Endothelial cell of umbilical vein (primary cell): ENCODE measurements around the gene NOL6. TPM values are rescaled to one million over a fixed set of nuclear protein-coding genes. Genes with fewer than 3 reads are reported as not detected.

Experiments
- BruUV-seq: library from RNA; stranded (reverse); fragments of 400-500 nt; replicated peaks from 2 replicates; lab custom pipeline; 2021; lab: Mats Ljungman, UMichigan
- CTCF ChIA-PET: fragments of 300-600, 350-600 bp; sonication (Branson Sonifier 250); formaldehyde crosslinking; loops from one replicate; lab custom pipeline; 2021; ENCODE audit warnings: antibody characterized with exemption, inconsistent platforms; lab: Charles Lee
- POLR2A ChIA-PET: fragments of 300-600, 350-600 bp; sonication (Branson Sonifier 250); formaldehyde crosslinking; loops from one replicate; lab custom pipeline; 2021; ENCODE audit warnings: antibody characterized with exemption, inconsistent platforms; lab: Charles Lee
- DNase-seq: peaks from one replicate; pipeline ENCODE4 v3.0.0-alpha.2; 2011; ENCODE audit warnings: low read depth, low spot score
- FAIRE-seq: peaks from 2 replicates; lab custom pipeline; 2011; peaks lifted over from hg19 to GRCh38; lab: Jason Lieb, UNC
- H2AFZ ChIP-seq: 2 replicates; pipeline ENCODE4 v1.6.0; 2012; ENCODE audit warnings: low read depth, low read length, control low read depth, inconsistent platforms
- H3K27ac ChIP-seq: 2 replicates; pipeline ENCODE4 v1.5.1; 2011; ENCODE audit warnings: low read depth, mild to moderate bottlenecking, control low read depth, low read length, moderate library complexity; ENCODE audit not compliant: insufficient read depth
- H3K27me3 ChIP-seq, 2 experiments: 2 replicates each; pipeline versions ENCODE4 v1.6.0 to v1.6.1; 2011; ENCODE audit warnings: low read length in 2 of 2, mixed read lengths in 1 of 2; ENCODE audit not compliant: control insufficient read depth in 2 of 2, insufficient read depth in 2 of 2
- H3K36me3 ChIP-seq, 2 experiments: 2 replicates in 1 of 2; 3 replicates in 1 of 2; pipeline ENCODE4 v1.5.1; 2011; ENCODE audit warnings: low read length in 2 of 2, mild to moderate bottlenecking in 1 of 2, moderate library complexity in 1 of 2; ENCODE audit not compliant: control insufficient read depth in 2 of 2, insufficient read depth in 2 of 2; ENCODE audit errors: extremely low read depth in 1 of 2
- H3K4me1 ChIP-seq: 3 replicates; pipeline ENCODE4 v1.5.1; 2011; ENCODE audit warnings: mild to moderate bottlenecking, low read length; ENCODE audit not compliant: control insufficient read depth, insufficient read depth; ENCODE audit errors: extremely low read depth
- H3K4me2 ChIP-seq: 2 replicates; pipeline ENCODE4 v1.6.1; 2011; ENCODE audit warnings: low read length, control low read depth, mixed read lengths; ENCODE audit not compliant: insufficient read depth
- H3K4me3 ChIP-seq, 3 experiments: fragments of 200-600 bp in 1 of 3; sonication (generic), shearing (Covaris generic) in 1 of 3; replicated peaks in 1 of 3; 2 replicates each; pipeline ENCODE4 v1.5.1; 2011 to 2016; ENCODE audit warnings: control low read depth in 3 of 3, low read length in 3 of 3, mild to moderate bottlenecking in 2 of 3, inconsistent platforms in 1 of 3, low read depth in 1 of 3, moderate library complexity in 1 of 3; ENCODE audit not compliant: insufficient read depth in 1 of 3
- H3K79me2 ChIP-seq: 2 replicates; pipeline ENCODE4 v1.6.0; 2012; ENCODE audit warnings: low read length, inconsistent platforms; ENCODE audit not compliant: control insufficient read depth, insufficient read depth
- H3K9ac ChIP-seq: replicated peaks from 2 replicates; pipeline ENCODE3; 2011; ENCODE audit warnings: low read length, control low read depth; ENCODE audit not compliant: insufficient read depth; ENCODE audit errors: extremely low read depth
- H3K9me1 ChIP-seq: replicated peaks from 3 replicates; pipeline ENCODE4 v1.6.0; 2011; ENCODE audit warnings: mild to moderate bottlenecking, low read length; ENCODE audit not compliant: control insufficient read depth, insufficient read depth; ENCODE audit errors: extremely low read depth
- H3K9me3 ChIP-seq: replicated peaks from 2 replicates; pipeline ENCODE4 v1.5.1; 2012; ENCODE audit warnings: low read length, inconsistent platforms; ENCODE audit not compliant: control insufficient read depth, insufficient read depth
- H4K20me1 ChIP-seq: replicated peaks from 2 replicates; pipeline ENCODE3; 2011; ENCODE audit warnings: mild to moderate bottlenecking, low read length; ENCODE audit not compliant: control insufficient read depth, insufficient read depth; ENCODE audit errors: extremely low read depth
- CTCF ChIP-seq, 2 donors: IDR thresholded peaks; 1 replicate in 1 of 2; 2 replicates in 1 of 2; pipeline ENCODE4 v1.5.1; 2011; ENCODE audit warnings: low read length in 2 of 2, mild to moderate bottlenecking in 2 of 2, moderate library complexity in 2 of 2, control low read depth in 1 of 2, inconsistent platforms in 1 of 2, low read depth in 1 of 2; ENCODE audit not compliant: insufficient read depth in 1 of 2; ENCODE audit errors: extremely low read depth in 1 of 2
- EZH2 ChIP-seq: IDR thresholded peaks from 2 replicates; pipeline ENCODE4 v1.6.1; 2012; ENCODE audit warnings: borderline replicate concordance, low read depth, mild to moderate bottlenecking, moderate library complexity, low read length, inconsistent platforms; ENCODE audit not compliant: severe bottlenecking
- FOS ChIP-seq: IDR thresholded peaks from 2 replicates; pipeline ENCODE4 v1.6.1; 2011; ENCODE audit warnings: mild to moderate bottlenecking, low read length, moderate library complexity, borderline replicate concordance; ENCODE audit not compliant: insufficient read depth
- GATA2 ChIP-seq: IDR thresholded peaks from 2 replicates; pipeline ENCODE4 v1.7.0; 2011; ENCODE audit warnings: low read depth, mild to moderate bottlenecking, moderate library complexity, mixed read lengths, low read length; ENCODE audit not compliant: insufficient read length, insufficient read depth
- JUN ChIP-seq: IDR thresholded peaks from 2 replicates; pipeline ENCODE4 v1.6.1; 2011; ENCODE audit warnings: borderline replicate concordance, low read depth; ENCODE audit not compliant: insufficient read length, insufficient read depth
- MAX ChIP-seq: IDR thresholded peaks from 2 replicates; pipeline ENCODE4 v1.6.1; 2011; ENCODE audit not compliant: insufficient read depth, insufficient read length
- MYC ChIP-seq: IDR thresholded peaks from one replicate; pipeline ENCODE4 v1.6.1; 2011; ENCODE audit warnings: mild to moderate bottlenecking, low read depth, low read length
- POLR2A ChIP-seq: IDR thresholded peaks from 2 replicates; pipeline ENCODE4 v1.6.1; 2012; ENCODE audit warnings: low read depth, mild to moderate bottlenecking, control low read depth, low read length
- POLR2AphosphoS5 ChIP-seq: IDR thresholded peaks from 2 replicates; pipeline ENCODE4 v1.6.1; 2012; ENCODE audit warnings: low read depth, mild to moderate bottlenecking, control low read depth, low read length, moderate library complexity; ENCODE audit not compliant: insufficient read depth
- dilution Hi-C: fragments of 300-500 bp; cut with MboI; formaldehyde crosslinking; loops from one replicate; pipeline ENCODE4 v1.15.0; 2019; ENCODE audit warnings: low sequenced_read_pairs; ENCODE audit not compliant: extremely low pct_ligation_motif_present
- intact Hi-C: fragments of 100-400 bp; cut with micrococcal nuclease; formaldehyde crosslinking; loops from one replicate; pipeline ENCODE4 v1.10.0; 2022
- polyA plus RNA-seq, 4 experiments: library from polyadenylated mRNA; depleted of rRNA in 3 of 4; stranded (reverse) in 3 of 4; unstranded in 1 of 4; fragments of >200 nt; gene quantifications; 2 replicates each; pipeline versions ENCODE4 v1.2.1 to v1.2.3, GENCODE V29; 2011 to 2012; ENCODE audit warnings: missing spikeins in 1 of 4
- total RNA-seq: library from RNA; stranded (reverse); gene quantifications from 2 replicates; pipeline ENCODE4 v1.2.3, GENCODE V29; 2021

NOL6 gene
- total and polyA plus RNA-seq, 2 donors (not counting 3 experiments of a cell fraction or from before 2014, with no cell fraction given), result 35.7 to 45.1 TPM

GRCh38 chr9:33434317-33435105, 39.2 kb downstream of the NOL6 start:
- dilution Hi-C loops (no loop called here), intact Hi-C loops (loop anchor here (5.0 kb wide), 1 partner anchor 53 kb away; no protein-coding TSS in a partner anchor)
- no TSS peak for BruUV-seq
- DNase-seq, result no peak
- H3K9me1 ChIP-seq, result no peaks in the 10 kb centered on the region
- FAIRE-seq, result no peak
- peaks cover 3% of the 10 kb centered on the region for H3K4me1 ChIP-seq
- TF ChIP-seq CTCF (IDR thresholded peaks at IDR 0.05; ENCODE audit: extremely low read depth in 1 of 2, insufficient read depth in 1 of 2, low read depth in 1 of 2, low read length in 2 of 2) (no peak), MYC (no peak), MAX (no peak), POLR2AphosphoS5 (no peak), POLR2A (no peak), EZH2 (no peak), GATA2 (no peak), FOS (no peak), JUN (no peak)
- CTCF ChIA-PET, result interaction anchor here (0.7 to 3.7 kb wide), 4 partner anchors 18 to 60 kb away, joined by 3 to 35 read pairs (median 10); no protein-coding TSS in a partner anchor
- no peak overlapping the region for H3K4me3 ChIP-seq
- peaks cover 2 to 6% of the 10 kb centered on the region in 2 experiments for H3K27me3 ChIP-seq
- no peak overlapping the region for H3K4me2 ChIP-seq
- no peak overlapping the region for H2AFZ ChIP-seq
- no peak overlapping the region for H3K9ac ChIP-seq
- H3K79me2 ChIP-seq, result no peaks in the 10 kb centered on the region
- no peaks in the 10 kb centered on the region for H4K20me1 ChIP-seq
- no peaks in the 10 kb centered on the region for H3K36me3 ChIP-seq
- POLR2A ChIA-PET, result no interaction called here
- no peak overlapping the region for H3K27ac ChIP-seq
- no peaks in the 10 kb centered on the region for H3K9me3 ChIP-seq
